ENCODE measurements around the gene PPP1R17.

- TF ChIP-seq GATA2 (IDR thresholded peaks at IDR 0.05; ENCODE audit: low read depth, low read length) (no peak), GATA3 (IDR thresholded peaks at IDR 0.05; ENCODE audit: low read depth, low read length) (no peak)
These were observed 23.2 kb downstream of the PPP1R17 start for GRCh38 chr7:31710171-31710570.

Data from SH-SY5Y (cell line).